Spleen (tissue), 11 donors: ENCODE results near the gene DUSP22. TPM values are rescaled to one million over a fixed set of nuclear protein-coding genes. Genes with fewer than 3 reads are reported as not detected.

Experiments
- DNase-seq: peaks from one replicate; pipeline ENCODE4 v3.0.0-alpha.2; 2020
- H3K27ac ChIP-seq, 8 donors: fragments of 200-600 bp; sonication (generic) in 7 of 8; 1 replicate in 4 of 8; 2 replicates in 4 of 8; pipeline versions ENCODE4 v1.5.0 to v1.8.0; 2016 to 2021; ENCODE audit warnings: inconsistent platforms in 4 of 8, mild to moderate bottlenecking in 4 of 8, moderate library complexity in 1 of 8
- H3K27me3 ChIP-seq, 7 donors: fragments of 200-600 bp; sonication (generic) in 6 of 7; replicated peaks in 1 of 7; 1 replicate in 4 of 7; 2 replicates in 3 of 7; pipeline versions ENCODE4 v1.5.0 to v1.8.0; 2016 to 2021; ENCODE audit warnings: inconsistent platforms in 3 of 7, mild to moderate bottlenecking in 1 of 7
- H3K36me3 ChIP-seq, 6 donors: fragments of 200-600 bp; sonication (generic) in 5 of 6; 1 replicate in 4 of 6; 2 replicates in 2 of 6; pipeline versions ENCODE4 v1.5.0 to v1.8.0; 2016 to 2021; ENCODE audit warnings: inconsistent platforms in 2 of 6
- H3K4me1 ChIP-seq, 6 donors: fragments of 200-600 bp; sonication (generic) in 5 of 6; 1 replicate in 3 of 6; 2 replicates in 3 of 6; pipeline versions ENCODE4 v1.5.0 to v1.8.0; 2016 to 2021; ENCODE audit warnings: inconsistent platforms in 3 of 6
- H3K4me3 ChIP-seq, 8 donors: fragments of 200-600 bp; sonication (generic) in 7 of 8; 1 replicate in 4 of 8; 2 replicates in 4 of 8; pipeline versions ENCODE4 v1.5.0 to v1.8.0; 2016 to 2021; ENCODE audit warnings: inconsistent platforms in 4 of 8, mild to moderate bottlenecking in 4 of 8, moderate library complexity in 2 of 8
- H3K9me3 ChIP-seq, 8 donors: fragments of 200-600 bp; sonication (generic) in 7 of 8; 1 replicate in 4 of 8; 2 replicates in 4 of 8; pipeline versions ENCODE4 v1.5.0 to v1.8.0; 2016 to 2021; ENCODE audit warnings: inconsistent platforms in 4 of 8
- POLR2A ChIP-seq, 3 donors: fragments of 450-650 bp; IDR thresholded peaks; one replicate each; pipeline ENCODE4 v1.5.1; 2017; ENCODE audit warnings: antibody characterized with exemption in 3 of 3, mild to moderate bottlenecking in 1 of 3
- POLR2AphosphoS5 ChIP-seq, 3 donors: sonication (generic); formaldehyde crosslinking; IDR thresholded peaks; one replicate each; pipeline ENCODE4 v1.5.1; 2017; ENCODE audit warnings: antibody characterized with exemption in 3 of 3
- WGBS, 5 donors: extraction: QIAGEN DNeasy Blood & Tissue Kit in 3 of 5; methylation state at CpG; one replicate each; pipeline versions ENCODE4 v1.1.5 to v1.1.7; 2013 to 2018; 5-methylcytosine and 5-hydroxymethylcytosine counted together
- intact Hi-C: fragments of 100-400 bp; cut with DNase I; formaldehyde crosslinking; loops from one replicate; pipeline ENCODE4 v1.15.0; 2023; ENCODE audit warnings: low total_unique reads
- polyA plus RNA-seq, 3 donors: library from polyadenylated mRNA; stranded (reverse); fragments of 200-250 nt; gene quantifications; one replicate each; pipeline ENCODE4 v1.2.1, GENCODE V29; 2013
- total RNA-seq, 7 donors: library from RNA; depleted of rRNA in 3 of 7; stranded (reverse); fragments of >200 nt in 3 of 7; fragmentation: NEBNext Ultra II Directional in 4 of 7; extraction: Animal tissue kit (Norgen Biotek cat#: 25700) in 4 of 7; gene quantifications; one replicate each; pipeline versions ENCODE4 v1.1.0 to v1.2.1, GENCODE V29; 2016 to 2021
- TF ChIP-seq, protein P1 (sequence below), 11 experiments: fragments of 200-600 bp in 7 of 11; fragments of 450-650 bp in 4 of 11; sonication (generic) in 4 of 11; IDR thresholded peaks in 8 of 11; conservative IDR thresholded peaks in 3 of 11; 1 replicate in 7 of 11; 2 replicates in 4 of 11; pipeline versions ENCODE4 v1.4.0 to v1.8.0; 2016 to 2021; ENCODE audit warnings: antibody characterized with exemption in 11 of 11, inconsistent platforms in 4 of 11, mild to moderate bottlenecking in 1 of 11
- donor health status: healthy with polysubstance abuse.
- donor health status: DM: no; HTN: no; CAD: no; lungs with moderate emphysema.
- donor health status: DM: no; HTN: no; CAD: no.
- donor health status: Bipolar disorder and iron deficiency.
- donor health status: healthy.
- donor health status: DM: no; HTN: no; CAD: no.
- donor health status: DM: yes; HTN: yes; CAD: no.

DUSP22 gene
- total and polyA plus RNA-seq, 10 donors = 41.2 to 120 (median 69.4) TPM

DNA sequence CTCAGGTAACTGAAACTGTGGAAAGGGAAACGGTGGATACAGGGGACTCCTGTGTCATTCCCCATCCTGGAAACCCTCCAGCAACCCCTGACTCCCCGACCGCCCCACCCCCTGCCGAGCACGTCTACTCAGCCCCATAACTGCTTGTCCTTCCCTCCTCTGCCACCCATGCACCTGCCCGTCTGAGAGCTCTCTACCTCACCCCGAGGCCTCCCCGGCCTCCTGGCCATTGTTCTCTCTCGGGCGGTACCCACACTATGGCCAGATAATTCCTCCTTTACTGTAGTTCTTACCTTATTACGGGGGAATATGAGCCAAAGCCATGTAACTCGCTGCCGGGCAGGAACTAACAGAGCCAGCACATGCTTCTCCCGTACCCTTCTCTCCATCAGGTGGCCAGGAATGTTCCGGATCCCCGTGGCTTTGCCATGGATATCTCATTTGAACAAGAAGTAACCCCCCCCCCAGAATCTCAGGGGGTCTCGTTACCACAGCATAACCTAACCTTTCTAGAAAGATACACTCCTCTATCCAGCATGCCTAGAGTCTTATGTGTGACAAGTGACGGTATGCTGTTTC is 94.5 kb downstream of the DUSP22 start:
- Histone ChIP-seq H3K27ac (no peak overlapping the region), H3K9me3 (no peaks in the 10 kb centered on the region), H3K27me3 (peaks cover 0 to 47% (median 20%) of the 10 kb centered on the region in 7 donors), H3K36me3 (no peaks in the 10 kb centered on the region), H3K4me1 (peaks cover 4 to 24% (median 18%) of the 10 kb centered on the region in 6 donors), H3K4me3 (no peak overlapping the region)
- TF ChIP-seq, protein P1, sequence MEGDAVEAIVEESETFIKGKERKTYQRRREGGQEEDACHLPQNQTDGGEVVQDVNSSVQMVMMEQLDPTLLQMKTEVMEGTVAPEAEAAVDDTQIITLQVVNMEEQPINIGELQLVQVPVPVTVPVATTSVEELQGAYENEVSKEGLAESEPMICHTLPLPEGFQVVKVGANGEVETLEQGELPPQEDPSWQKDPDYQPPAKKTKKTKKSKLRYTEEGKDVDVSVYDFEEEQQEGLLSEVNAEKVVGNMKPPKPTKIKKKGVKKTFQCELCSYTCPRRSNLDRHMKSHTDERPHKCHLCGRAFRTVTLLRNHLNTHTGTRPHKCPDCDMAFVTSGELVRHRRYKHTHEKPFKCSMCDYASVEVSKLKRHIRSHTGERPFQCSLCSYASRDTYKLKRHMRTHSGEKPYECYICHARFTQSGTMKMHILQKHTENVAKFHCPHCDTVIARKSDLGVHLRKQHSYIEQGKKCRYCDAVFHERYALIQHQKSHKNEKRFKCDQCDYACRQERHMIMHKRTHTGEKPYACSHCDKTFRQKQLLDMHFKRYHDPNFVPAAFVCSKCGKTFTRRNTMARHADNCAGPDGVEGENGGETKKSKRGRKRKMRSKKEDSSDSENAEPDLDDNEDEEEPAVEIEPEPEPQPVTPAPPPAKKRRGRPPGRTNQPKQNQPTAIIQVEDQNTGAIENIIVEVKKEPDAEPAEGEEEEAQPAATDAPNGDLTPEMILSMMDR (IDR thresholded peaks at IDR 0.05 in 8 of 11, conservative IDR thresholded peaks at IDR 0.05 in 3 of 11) = no peak
- TF ChIP-seq POLR2A (IDR thresholded peaks at IDR 0.05) (no peak), POLR2AphosphoS5 (IDR thresholded peaks at IDR 0.05) (no peak)
- intact Hi-C loops = no loop called here
- WGBS, 5 donors = 86 to 94% (median 92%) methylated on average over 18 of the region's 18 CpGs
- no peak for DNase-seq

DNA sequence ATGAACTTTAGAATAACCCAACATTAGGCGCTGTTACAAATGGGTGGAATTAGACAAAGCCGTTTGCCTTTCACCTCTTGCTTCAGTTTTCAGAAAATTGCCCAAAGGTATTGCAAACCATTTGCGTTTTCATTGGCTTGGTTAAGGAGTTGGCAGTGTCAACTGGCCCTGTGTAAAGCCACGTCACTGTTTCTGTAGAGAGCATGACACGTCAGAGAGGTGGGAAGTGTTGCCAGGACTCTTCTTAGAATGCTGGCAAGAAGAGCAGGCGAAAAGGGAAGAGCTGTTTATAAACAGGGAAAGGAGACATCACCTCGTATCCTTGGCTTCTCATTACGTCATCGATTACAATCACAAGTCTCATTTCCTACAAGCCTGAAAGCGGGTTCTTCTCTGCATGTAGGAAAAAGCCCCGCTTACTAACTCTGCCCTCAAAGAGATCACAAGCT is 95.0 kb downstream of the DUSP22 start:
- no peak overlapping the region for H3K27ac ChIP-seq
- 62 to 76% (median 67%) methylated on average over 11 of the region's 11 CpGs for WGBS, 5 donors
- H3K36me3 ChIP-seq = no peaks in the 10 kb centered on the region
- peaks cover 5 to 29% (median 24%) of the 10 kb centered on the region in 6 donors for H3K4me1 ChIP-seq
- no peak overlapping the region for H3K4me3 ChIP-seq
- DNase-seq = no peak
- no peaks in the 10 kb centered on the region for H3K9me3 ChIP-seq
- intact Hi-C loops = no loop called here
- TF ChIP-seq POLR2A (IDR thresholded peaks at IDR 0.05) (no peak), POLR2AphosphoS5 (IDR thresholded peaks at IDR 0.05) (no peak)
- TF ChIP-seq, protein P1 (IDR thresholded peaks at IDR 0.05 in 8 of 11, conservative IDR thresholded peaks at IDR 0.05 in 3 of 11) = no peak
- peaks cover 0 to 52% (median 25%) of the 10 kb centered on the region in 7 donors for H3K27me3 ChIP-seq

DNA sequence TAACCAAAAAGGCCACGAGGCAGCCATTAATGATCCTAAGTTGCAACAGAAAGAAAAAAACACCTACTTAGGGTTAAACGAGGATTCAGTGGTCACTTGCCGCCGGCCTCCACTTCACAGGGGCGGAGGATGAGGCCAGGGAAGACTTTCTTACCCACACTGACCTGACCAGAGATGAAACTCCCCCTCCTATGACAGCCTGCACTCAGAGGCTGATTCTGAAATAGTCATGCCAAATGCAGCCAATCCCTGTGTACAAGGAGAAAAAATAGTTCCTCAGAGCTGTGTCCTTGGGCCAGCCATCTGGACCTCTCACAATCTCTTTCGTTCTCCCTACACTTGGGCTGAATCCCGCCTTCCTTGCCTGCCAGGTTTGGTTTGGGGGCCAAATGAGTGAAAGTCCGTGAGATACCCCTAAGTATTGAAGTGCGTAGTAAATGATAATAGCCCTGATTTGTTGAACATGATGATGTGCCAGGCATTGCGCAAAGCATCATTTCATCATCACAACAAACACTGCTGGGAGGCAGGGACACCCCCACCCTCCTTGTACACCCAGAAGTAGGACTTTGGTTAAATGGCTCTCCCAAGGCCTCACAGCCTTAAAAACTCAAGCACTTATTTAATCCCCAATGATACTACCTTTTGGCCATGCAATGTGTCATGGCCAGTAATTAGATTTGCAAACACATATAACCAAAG is 96.1 kb downstream of the DUSP22 start:
- no peak overlapping the region for H3K4me3 ChIP-seq
- WGBS, 5 donors = 84 to 93% (median 90%) methylated on average over 10 of the region's 10 CpGs

More for the DNA sequence above, 96.1 kb downstream of the DUSP22 start:
- TF ChIP-seq POLR2A (IDR thresholded peaks at IDR 0.05) = no peak
- no peak for TF ChIP-seq POLR2AphosphoS5 (IDR thresholded peaks at IDR 0.05)
- TF ChIP-seq, protein P1 (IDR thresholded peaks at IDR 0.05 in 8 of 11, conservative IDR thresholded peaks at IDR 0.05 in 3 of 11) = no peak
- H3K27me3 ChIP-seq = peaks cover 0 to 63% (median 34%) of the 10 kb centered on the region in 7 donors
- no peaks in the 10 kb centered on the region for H3K9me3 ChIP-seq
- intact Hi-C loops = no loop called here
- H3K36me3 ChIP-seq = no peaks in the 10 kb centered on the region
- no peak overlapping the region for H3K27ac ChIP-seq
- no peak for DNase-seq
- H3K4me1 ChIP-seq = peaks cover 9 to 39% (median 34%) of the 10 kb centered on the region in 6 donors
